NOMO-1 (cell line): Measurements from ENCODE around the gene MARCHF2.
"Not testable (repeated sequence)": the region's sequence is repeated elsewhere in the genome, so short reads cannot be mapped to it uniquely, and the experiment has no call there.

Source experiments
- DNase-seq, 2 experiments: peaks; one replicate each; lab custom pipeline; 2025; ENCODE audit not compliant: unreplicated experiment in 2 of 2; lab: John Stamatoyannopoulos, UW

The MARCHF2 gene

GRCh38 chr19:8412783-8413628, at the start of gene MARCHF2:
Gene MARCHF2, plus strand, starts transcription at chr19:8413305. Its CDS starts 8,536 bp downstream, at chr19:8421841.
- DNase-seq, result peak; percentile 86 to 96

GRCh38 chr19:8363803-8364771, 49.0 kb upstream of the MARCHF2 start, which contains the start of gene ANGPTL4:
Gene ANGPTL4, plus strand, starts transcription at chr19:8364155. Its CDS starts 167 bp downstream, at chr19:8364322.
- no peak for DNase-seq

GRCh38 chr19:8366121-8366581, 47.0 kb upstream of the MARCHF2 start:
- no peak for DNase-seq

- no peak for DNase-seq
Observed at GRCh38 chr19:8366961-8367326, 46.2 kb upstream of the MARCHF2 start.

- no peak for DNase-seq
Observed at GRCh38 chr19:8367327-8368001, 45.6 kb upstream of the MARCHF2 start.

- no peak for DNase-seq
Observed at GRCh38 chr19:8370176-8371010, 42.7 kb upstream of the MARCHF2 start.

- no peak for DNase-seq
Observed at GRCh38 chr19:8371011-8371804, 41.9 kb upstream of the MARCHF2 start.

GRCh38 chr19:8373867-8374813, 39.0 kb upstream of the MARCHF2 start:
- DNase-seq, result no peak

GRCh38 chr19:8375766-8376165, 37.3 kb upstream of the MARCHF2 start:
- not testable (repeated sequence) for DNase-seq

- DNase-seq, result not testable (repeated sequence)
Observed at GRCh38 chr19:8376373-8376974, 36.6 kb upstream of the MARCHF2 start.

- no peak for DNase-seq
Observed at GRCh38 chr19:8377598-8377997, 35.5 kb upstream of the MARCHF2 start.

GRCh38 chr19:8379156-8379891, 33.8 kb upstream of the MARCHF2 start:
- not testable (repeated sequence) for DNase-seq

- not testable (repeated sequence) for DNase-seq
Observed at GRCh38 chr19:8384569-8384968, 28.5 kb upstream of the MARCHF2 start.

GRCh38 chr19:8385103-8385502, 28.0 kb upstream of the MARCHF2 start:
- DNase-seq, result not testable (repeated sequence)

GRCh38 chr19:8385566-8385965, 27.5 kb upstream of the MARCHF2 start:
- not testable (repeated sequence) for DNase-seq

GRCh38 chr19:8386419-8386818, 26.7 kb upstream of the MARCHF2 start:
- not testable (repeated sequence) for DNase-seq

GRCh38 chr19:8386990-8387389, 26.1 kb upstream of the MARCHF2 start:
- no peak for DNase-seq
